ENCODE data around the gene ZMYND8.

GRCh38 chr20:47379433-47380150 lies 23.1 kb upstream of the ZMYND8 start:
- TF ChIP-seq SP1 (IDR thresholded peaks at IDR 0.05) (no peak), ARNT (IDR thresholded peaks at IDR 0.05) (no peak), BHLHE40 (IDR thresholded peaks at IDR 0.05; ENCODE audit: borderline replicate concordance) (no peak), SUZ12 (IDR thresholded peaks at IDR 0.05) (no peak), FOXM1 (IDR thresholded peaks at IDR 0.05; ENCODE audit: borderline replicate concordance) (no peak), NFRKB (IDR thresholded peaks at IDR 0.05) (no peak), CTBP1 (IDR thresholded peaks at IDR 0.05; ENCODE audit: borderline replicate concordance) (no peak), FOXA1 (IDR thresholded peaks at IDR 0.05) (no peak), FOXK2 (IDR thresholded peaks at IDR 0.05) (no peak), TARDBP (IDR thresholded peaks at IDR 0.05) (no peak)
- TF ChIP-seq, protein P1, sequence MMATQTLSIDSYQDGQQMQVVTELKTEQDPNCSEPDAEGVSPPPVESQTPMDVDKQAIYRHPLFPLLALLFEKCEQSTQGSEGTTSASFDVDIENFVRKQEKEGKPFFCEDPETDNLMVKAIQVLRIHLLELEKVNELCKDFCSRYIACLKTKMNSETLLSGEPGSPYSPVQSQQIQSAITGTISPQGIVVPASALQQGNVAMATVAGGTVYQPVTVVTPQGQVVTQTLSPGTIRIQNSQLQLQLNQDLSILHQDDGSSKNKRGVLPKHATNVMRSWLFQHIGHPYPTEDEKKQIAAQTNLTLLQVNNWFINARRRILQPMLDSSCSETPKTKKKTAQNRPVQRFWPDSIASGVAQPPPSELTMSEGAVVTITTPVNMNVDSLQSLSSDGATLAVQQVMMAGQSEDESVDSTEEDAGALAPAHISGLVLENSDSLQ (IDR thresholded peaks at IDR 0.05), result no peak
